Measurements from ENCODE around the gene CELF1.

GRCh38 chr11:47487421-47487820, 65.5 kb downstream of the CELF1 start:
- TF ChIP-seq ZNF605 (CRISPR knock-in tag; IDR thresholded peaks at IDR 0.05) (no peak), CTCF (CRISPR knock-in tag; IDR thresholded peaks at IDR 0.05) (no peak), USF2 (IDR thresholded peaks at IDR 0.05; ENCODE audit: low read depth, low read length) (no peak), USF2 (CRISPR knock-in tag; IDR thresholded peaks at IDR 0.05; ENCODE audit: borderline replicate concordance) (no peak), REST (IDR thresholded peaks at IDR 0.05; ENCODE audit: borderline replicate concordance in 1 of 2, low read depth in 1 of 2, low read length in 2 of 2) (no peak), ZNF276 (CRISPR knock-in tag; IDR thresholded peaks at IDR 0.05; ENCODE audit: low read depth) (no peak), TAF1 (CRISPR knock-in tag; IDR thresholded peaks at IDR 0.05) (no peak), POLR2AphosphoS5 (IDR thresholded peaks at IDR 0.05; ENCODE audit: low read depth, low read length) (no peak), POLR2A (IDR thresholded peaks at IDR 0.05; ENCODE audit: insufficient read depth in 1 of 2, low read depth in 2 of 2, low read length in 2 of 2) (no peak)
